DOHH2 (cell line): ENCODE measurements around the gene MGME1.

Experiments used
- H3F3A ChIP-seq: fragments of 200-600 bp; sonication (generic), shearing (Covaris generic); 2 replicates; pipeline ENCODE4 v1.6.0; 2016; ENCODE audit warnings: antibody characterized with exemption, mild to moderate bottlenecking; ENCODE audit not compliant: control insufficient read depth, insufficient read depth
- H3K27ac ChIP-seq: fragments of 200-600 bp; sonication (generic); 2 replicates; pipeline ENCODE4 v1.5.1; 2014; ENCODE audit warnings: low read depth, mild to moderate bottlenecking, low read length, moderate library complexity
- H3K27me3 ChIP-seq: fragments of 200-600 bp; sonication (generic); 2 replicates; pipeline ENCODE4 v1.6.1; 2014; ENCODE audit warnings: mild to moderate bottlenecking, low read length, mixed read lengths; ENCODE audit not compliant: control insufficient read depth
- H3K36me3 ChIP-seq: fragments of 200-600 bp; sonication (generic); 2 replicates; pipeline ENCODE4 v1.6.1; 2014; ENCODE audit warnings: mild to moderate bottlenecking, low read length, moderate library complexity, mixed read lengths; ENCODE audit not compliant: control insufficient read depth
- H3K4me1 ChIP-seq: fragments of 200-600 bp; sonication (generic); 2 replicates; pipeline ENCODE4 v1.6.1; 2014; ENCODE audit warnings: mild to moderate bottlenecking, low read length, mixed read lengths; ENCODE audit not compliant: control insufficient read depth
- H3K4me2 ChIP-seq: fragments of 200-600 bp; sonication (generic); 2 replicates; pipeline ENCODE4 v1.6.0; 2014; ENCODE audit warnings: mild to moderate bottlenecking, low read length, moderate library complexity
- H3K4me3 ChIP-seq: fragments of 200-600 bp; sonication (generic); 2 replicates; pipeline ENCODE4 v1.5.1; 2014; ENCODE audit warnings: mild to moderate bottlenecking, low read length, mixed read lengths
- H3K79me2 ChIP-seq: fragments of 200-600 bp; sonication (generic); 2 replicates; pipeline ENCODE4 v1.6.1; 2014; ENCODE audit warnings: mild to moderate bottlenecking, low read length, mixed read lengths; ENCODE audit not compliant: control insufficient read depth
- H3K9me2 ChIP-seq: fragments of 200-600 bp; sonication (generic); replicated peaks from 2 replicates; pipeline ENCODE4 v1.6.1; 2014; ENCODE audit warnings: mild to moderate bottlenecking, low read length, mixed read lengths; ENCODE audit not compliant: control insufficient read depth
- H3K9me3 ChIP-seq: fragments of 200-600 bp; sonication (generic); 2 replicates; pipeline ENCODE4 v1.6.1; 2014; ENCODE audit warnings: antibody characterized with exemption, low read length, mixed read lengths; ENCODE audit not compliant: control insufficient read depth, insufficient read depth
- H4K20me1 ChIP-seq: fragments of 200-600 bp; sonication (generic); 2 replicates; pipeline ENCODE4 v1.6.0; 2014; ENCODE audit warnings: low read depth, mild to moderate bottlenecking, antibody characterized with exemption, low read length, moderate library complexity; ENCODE audit not compliant: control insufficient read depth, insufficient read depth
- CTCF ChIP-seq: fragments of 200-600 bp; sonication (generic); IDR thresholded peaks from one replicate; pipeline ENCODE4 v1.5.1; 2014; ENCODE audit warnings: antibody characterized with exemption, mild to moderate bottlenecking, low read depth, low read length; ENCODE audit not compliant: poor library complexity, severe bottlenecking
- EZH2phosphoT487 ChIP-seq: fragments of 200-600 bp; sonication (generic); IDR thresholded peaks from 2 replicates; pipeline ENCODE4 v1.6.1; 2017; ENCODE audit warnings: borderline replicate concordance, mild to moderate bottlenecking, antibody characterized with exemption, low read length, moderate library complexity, mixed read lengths

The MGME1 gene

GRCh38 chr20:18003897-18004296 is 35.1 kb downstream of the MGME1 start:
- Histone ChIP-seq H3K36me3 (no peaks in the 10 kb centered on the region), H4K20me1 (no peaks in the 10 kb centered on the region), H3K9me2 (no peaks in the 10 kb centered on the region), H3K27ac (peak overlapping the region; percentile 80), H3K79me2 (no peaks in the 10 kb centered on the region), H3F3A (peaks cover 7% of the 10 kb centered on the region), H3K9me3 (no peaks in the 10 kb centered on the region), H3K4me1 (peaks cover 35% of the 10 kb centered on the region), H3K27me3 (no peaks in the 10 kb centered on the region), H3K4me2 (peak overlapping the region; percentile 56), H3K4me3 (peak overlapping the region; percentile 15)
- no peak for TF ChIP-seq EZH2phosphoT487
- no peak for TF ChIP-seq CTCF

GRCh38 chr20:18004384-18005031 is 35.7 kb downstream of the MGME1 start:
- peak overlapping the region; percentile 80 for H3K27ac ChIP-seq

GRCh38 chr20:18005170-18005989 is 36.6 kb downstream of the MGME1 start:
- H4K20me1 ChIP-seq, result no peaks in the 10 kb centered on the region
- H3F3A ChIP-seq, result peaks cover 7% of the 10 kb centered on the region
- H3K4me1 ChIP-seq, result peaks cover 35% of the 10 kb centered on the region
- H3K4me2 ChIP-seq, result peak overlapping the region; percentile 63
- H3K36me3 ChIP-seq, result no peaks in the 10 kb centered on the region
- peak overlapping the region; percentile 24 for H3K27ac ChIP-seq
- no peak for TF ChIP-seq CTCF
- TF ChIP-seq EZH2phosphoT487, result no peak
- no peaks in the 10 kb centered on the region for H3K27me3 ChIP-seq
- no peaks in the 10 kb centered on the region for H3K9me2 ChIP-seq
- no peaks in the 10 kb centered on the region for H3K9me3 ChIP-seq
- H3K79me2 ChIP-seq, result no peaks in the 10 kb centered on the region
- H3K4me3 ChIP-seq, result peak overlapping the region; percentile 41

More at GRCh38 chr20:18004384-18005031, 35.7 kb downstream of the MGME1 start:
- Histone ChIP-seq H3K4me3 (no peak overlapping the region), H3K27me3 (no peaks in the 10 kb centered on the region), H4K20me1 (no peaks in the 10 kb centered on the region), H3K9me2 (no peaks in the 10 kb centered on the region), H3K4me2 (peak overlapping the region; percentile 63), H3K79me2 (no peaks in the 10 kb centered on the region), H3K36me3 (no peaks in the 10 kb centered on the region), H3K4me1 (peaks cover 35% of the 10 kb centered on the region), H3K9me3 (no peaks in the 10 kb centered on the region), H3F3A (peaks cover 7% of the 10 kb centered on the region)
- TF ChIP-seq CTCF, result no peak
- TF ChIP-seq EZH2phosphoT487, result no peak
